Osteoblast (primary cell): ENCODE measurements around the gene DPEP3. TPM values are rescaled to one million over a fixed set of nuclear protein-coding genes. Genes with fewer than 3 reads are reported as not detected.

Source experiments
- DNase-seq: peaks from one replicate; pipeline ENCODE4 v3.0.0; 2011; ENCODE audit warnings: low spot score, mixed read lengths; ENCODE audit not compliant: insufficient read length; ENCODE audit errors: missing footprints
- H2AFZ ChIP-seq: 2 replicates; pipeline ENCODE4 v1.6.0; 2011; ENCODE audit warnings: mild to moderate bottlenecking, low read length
- H3K27ac ChIP-seq: 2 replicates; pipeline ENCODE4 v1.5.1; 2011; ENCODE audit warnings: mild to moderate bottlenecking, low read depth, low read length, moderate library complexity
- H3K27me3 ChIP-seq: 2 replicates; pipeline ENCODE4 v1.6.0; 2012; ENCODE audit warnings: mild to moderate bottlenecking, control low read depth, inconsistent platforms, low read length, moderate library complexity; ENCODE audit not compliant: insufficient read depth
- H3K36me3 ChIP-seq: 2 replicates; pipeline ENCODE4 v1.5.1; 2011; ENCODE audit warnings: mild to moderate bottlenecking, low read length, control low read depth, moderate library complexity; ENCODE audit not compliant: insufficient read depth
- H3K4me1 ChIP-seq: 2 replicates; pipeline ENCODE4 v1.5.1; 2011; ENCODE audit warnings: mild to moderate bottlenecking, low read length, control low read depth, moderate library complexity; ENCODE audit not compliant: insufficient read depth
- H3K4me2 ChIP-seq: 2 replicates; pipeline ENCODE4 v1.6.0; 2011; ENCODE audit warnings: mild to moderate bottlenecking, low read length; ENCODE audit not compliant: insufficient read depth
- H3K4me3 ChIP-seq: fragments of 200-600 bp; sonication (generic); 3 replicates; pipeline ENCODE4 v1.5.1; 2012; ENCODE audit warnings: mild to moderate bottlenecking, low read length, inconsistent platforms; ENCODE audit not compliant: insufficient read depth
- H3K79me2 ChIP-seq: 2 replicates; pipeline ENCODE4 v1.6.0; 2012; ENCODE audit warnings: mild to moderate bottlenecking, low read length, control low read depth, inconsistent platforms; ENCODE audit not compliant: insufficient read depth
- H3K9me3 ChIP-seq: 2 replicates; pipeline ENCODE4 v1.5.1; 2011; ENCODE audit warnings: low read depth, low read length, control low read depth
- H4K20me1 ChIP-seq: 2 replicates; pipeline ENCODE4 v1.6.0; 2012; ENCODE audit warnings: mild to moderate bottlenecking, low read length, control low read depth; ENCODE audit not compliant: insufficient read depth
- total RNA-seq: library from RNA; depleted of rRNA; stranded (reverse); fragments of >200 nt; gene quantifications from 2 replicates; pipeline ENCODE4 v1.2.3, GENCODE V29; 2012
- TF ChIP-seq, protein P1 (sequence below): IDR thresholded peaks from 2 replicates; pipeline ENCODE4 v1.5.1; 2011; ENCODE audit warnings: mild to moderate bottlenecking, low read depth, low read length, moderate library complexity; ENCODE audit errors: extremely low read depth

The DPEP3 gene
- total RNA-seq, 1 donor = not detected

GRCh38 chr16:67930191-67930590 is 50.1 kb downstream of the DPEP3 start:
- H3K27ac ChIP-seq = no peak overlapping the region
- H3K4me1 ChIP-seq = peaks cover 25% of the 10 kb centered on the region
- peak; percentile 39 for DNase-seq
- H3K36me3 ChIP-seq = peaks cover 31% of the 10 kb centered on the region
- no peaks in the 10 kb centered on the region for H3K9me3 ChIP-seq
- H3K4me3 ChIP-seq = no peak overlapping the region
- no peak overlapping the region for H3K4me2 ChIP-seq
- peaks cover 12% of the 10 kb centered on the region for H3K79me2 ChIP-seq
- peaks cover 46% of the 10 kb centered on the region for H4K20me1 ChIP-seq
- TF ChIP-seq, protein P1, sequence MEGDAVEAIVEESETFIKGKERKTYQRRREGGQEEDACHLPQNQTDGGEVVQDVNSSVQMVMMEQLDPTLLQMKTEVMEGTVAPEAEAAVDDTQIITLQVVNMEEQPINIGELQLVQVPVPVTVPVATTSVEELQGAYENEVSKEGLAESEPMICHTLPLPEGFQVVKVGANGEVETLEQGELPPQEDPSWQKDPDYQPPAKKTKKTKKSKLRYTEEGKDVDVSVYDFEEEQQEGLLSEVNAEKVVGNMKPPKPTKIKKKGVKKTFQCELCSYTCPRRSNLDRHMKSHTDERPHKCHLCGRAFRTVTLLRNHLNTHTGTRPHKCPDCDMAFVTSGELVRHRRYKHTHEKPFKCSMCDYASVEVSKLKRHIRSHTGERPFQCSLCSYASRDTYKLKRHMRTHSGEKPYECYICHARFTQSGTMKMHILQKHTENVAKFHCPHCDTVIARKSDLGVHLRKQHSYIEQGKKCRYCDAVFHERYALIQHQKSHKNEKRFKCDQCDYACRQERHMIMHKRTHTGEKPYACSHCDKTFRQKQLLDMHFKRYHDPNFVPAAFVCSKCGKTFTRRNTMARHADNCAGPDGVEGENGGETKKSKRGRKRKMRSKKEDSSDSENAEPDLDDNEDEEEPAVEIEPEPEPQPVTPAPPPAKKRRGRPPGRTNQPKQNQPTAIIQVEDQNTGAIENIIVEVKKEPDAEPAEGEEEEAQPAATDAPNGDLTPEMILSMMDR = no peak
- H2AFZ ChIP-seq = no peak overlapping the region
- no peaks in the 10 kb centered on the region for H3K27me3 ChIP-seq

DNA sequence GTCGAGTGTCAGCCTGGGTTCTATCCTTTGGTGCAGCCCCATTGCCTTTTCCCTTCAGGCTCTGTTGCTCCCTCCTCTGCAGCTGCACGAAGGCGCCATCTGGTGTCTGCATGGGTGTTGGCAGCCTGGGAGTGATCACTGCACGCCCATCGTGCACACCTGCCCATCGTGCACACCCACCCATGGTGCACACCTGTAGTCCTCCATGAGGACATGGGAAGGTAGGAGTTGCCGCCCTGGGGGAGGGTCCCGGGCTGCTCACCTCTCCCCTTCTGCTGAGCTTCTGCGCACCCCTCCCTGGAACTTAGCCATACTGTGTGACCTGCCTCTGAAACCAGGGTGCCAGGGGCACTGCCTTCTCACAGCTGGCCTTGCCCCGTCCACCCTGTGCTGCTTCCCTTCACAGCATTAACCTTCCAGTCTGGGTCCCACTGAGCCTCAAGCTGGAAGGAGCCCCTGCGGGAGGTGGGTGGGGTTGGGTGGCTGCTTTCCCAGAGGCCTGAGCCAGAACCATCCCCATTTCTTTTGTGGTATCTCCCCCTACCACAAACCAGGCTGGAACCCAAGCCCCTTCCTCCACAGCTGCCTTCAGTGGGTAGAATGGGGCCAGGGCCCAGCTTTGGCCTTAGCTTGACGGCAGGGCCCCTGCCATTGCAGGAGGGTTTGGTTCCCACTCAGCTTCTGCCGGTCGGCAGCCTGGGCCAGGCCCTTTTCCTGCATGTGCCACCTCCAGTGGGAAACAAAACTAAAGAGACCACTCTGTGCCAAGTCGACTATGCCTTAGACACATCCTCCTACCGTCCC is 51.5 kb downstream of the DPEP3 start:
- TF ChIP-seq, protein P1 = peak; percentile 94
- Histone ChIP-seq H3K4me2 (no peak overlapping the region), H3K27me3 (no peaks in the 10 kb centered on the region), H2AFZ (no peak overlapping the region), H3K4me3 (no peak overlapping the region), H3K79me2 (peaks cover 20% of the 10 kb centered on the region), H3K9me3 (no peaks in the 10 kb centered on the region), H4K20me1 (peaks cover 42% of the 10 kb centered on the region), H3K4me1 (peaks cover 15% of the 10 kb centered on the region), H3K27ac (no peak overlapping the region), H3K36me3 (peaks cover 30% of the 10 kb centered on the region)
- peak; percentile 97 for DNase-seq

DNA sequence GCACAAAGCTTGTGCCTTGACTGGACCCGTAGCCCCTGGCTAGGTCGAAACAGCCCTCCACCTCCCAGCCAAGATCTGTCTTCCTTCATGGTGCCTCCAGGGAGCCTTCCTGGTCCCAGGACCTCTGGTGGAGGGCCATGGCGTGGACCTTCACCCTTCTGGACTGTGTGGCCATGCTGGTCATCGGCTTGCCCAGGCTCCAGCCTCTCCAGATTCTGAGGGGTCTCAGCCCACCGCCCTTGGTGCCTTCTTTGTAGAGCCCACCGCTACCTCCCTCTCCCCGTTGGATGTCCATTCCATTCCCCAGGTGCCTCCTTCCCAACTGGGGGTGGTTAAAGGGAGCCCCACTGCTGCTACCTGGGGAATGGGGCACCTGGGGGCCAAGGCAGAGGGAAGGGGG is 52.2 kb downstream of the DPEP3 start:
- H3K27me3 ChIP-seq = no peaks in the 10 kb centered on the region
- peaks cover 48% of the 10 kb centered on the region for H4K20me1 ChIP-seq
- peaks cover 15% of the 10 kb centered on the region for H3K4me1 ChIP-seq
- H3K79me2 ChIP-seq = peaks cover 23% of the 10 kb centered on the region
- H3K4me3 ChIP-seq = no peak overlapping the region
- H3K4me2 ChIP-seq = no peak overlapping the region
- no peak overlapping the region for H3K27ac ChIP-seq
- DNase-seq = peak; percentile 37
- peaks cover 29% of the 10 kb centered on the region for H3K36me3 ChIP-seq
- H3K9me3 ChIP-seq = no peaks in the 10 kb centered on the region
- TF ChIP-seq, protein P1 = no peak
- no peak overlapping the region for H2AFZ ChIP-seq

GRCh38 chr16:67927131-67927941 is 53.0 kb downstream of the DPEP3 start:
- Histone ChIP-seq H3K4me1 (peaks cover 15% of the 10 kb centered on the region), H3K36me3 (peaks cover 32% of the 10 kb centered on the region), H3K27me3 (no peaks in the 10 kb centered on the region), H3K27ac (no peak overlapping the region), H3K79me2 (peaks cover 31% of the 10 kb centered on the region), H4K20me1 (peaks cover 56% of the 10 kb centered on the region), H3K9me3 (no peaks in the 10 kb centered on the region), H3K4me2 (no peak overlapping the region), H3K4me3 (no peak overlapping the region), H2AFZ (no peak overlapping the region)
- TF ChIP-seq, protein P1 = no peak
- peak; percentile 66 for DNase-seq
